ENCODE measurements around the gene METTL9. TPM values are rescaled to one million over a fixed set of nuclear protein-coding genes. Genes with fewer than 3 reads are reported as not detected.
A peak's percentile ranks its signal among the peaks of the same experiment; 100 is the strongest.
"Not testable (repeated sequence)": the region's sequence is repeated elsewhere in the genome, so short reads cannot be mapped to it uniquely, and the experiment has no call there.

Gene METTL9
- total RNA-seq, 4 donors from 2014 or later: 128 to 162 (median 140) TPM

- intact Hi-C loops (cut with DNase I; ENCODE audit: low total_unique reads): no loop called here
- peak in 1 of 2 donors; percentile 83 for DNase-seq (ENCODE audit: low spot score in 2 of 2)
- no peak for TF ChIP-seq CTCF (IDR thresholded peaks at IDR 0.05)
- WGBS, 2 donors: 86 to 94% methylated on average over 4 of the region's 4 CpGs
- H3K4me3 ChIP-seq (ENCODE audit: low read depth, poor library complexity, severe bottlenecking): no peak overlapping the region
Observed at GRCh38 chr16:21566891-21567414, 32.4 kb upstream of the METTL9 start.

- 95 to 96% methylated on average over 4 of the region's 4 CpGs for WGBS, 2 donors
- H3K4me3 ChIP-seq (ENCODE audit: low read depth, poor library complexity, severe bottlenecking); intact Hi-C loops (cut with DNase I; ENCODE audit: low total_unique reads): not testable (repeated sequence)
- DNase-seq (ENCODE audit: low spot score in 2 of 2): peak in 1 of 2 donors; percentile 78
Observed at GRCh38 chr16:21567496-21567895, 31.9 kb upstream of the METTL9 start.

GRCh38 chr16:21568502-21569189 is 30.7 kb upstream of the METTL9 start:
- peak in 1 of 2 donors; percentile 68 for DNase-seq (ENCODE audit: low spot score in 2 of 2)

GRCh38 chr16:21570676-21571017 is 28.7 kb upstream of the METTL9 start:
- no peak for TF ChIP-seq POLR2A (IDR thresholded peaks at IDR 0.05)
- no peak for TF ChIP-seq CTCF (IDR thresholded peaks at IDR 0.05)
- DNase-seq (ENCODE audit: low spot score in 2 of 2): no peak
- WGBS, 2 donors: 84 to 93% methylated on average over 4 of the region's 4 CpGs
- intact Hi-C loops (cut with DNase I; ENCODE audit: low total_unique reads): no loop called here
- H3K4me3 ChIP-seq (ENCODE audit: low read depth, poor library complexity, severe bottlenecking): no peak overlapping the region

More at GRCh38 chr16:21568502-21569189, 30.7 kb upstream of the METTL9 start:
- no peak for TF ChIP-seq CTCF (IDR thresholded peaks at IDR 0.05)
- no peak overlapping the region for H3K4me3 ChIP-seq (ENCODE audit: low read depth, poor library complexity, severe bottlenecking)
- WGBS, 2 donors: 66 to 71% methylated on average over 6 of the region's 6 CpGs
- intact Hi-C loops (cut with DNase I; ENCODE audit: low total_unique reads): no loop called here

- H3K4me3 ChIP-seq (ENCODE audit: low read depth, poor library complexity, severe bottlenecking); intact Hi-C loops (cut with DNase I; ENCODE audit: low total_unique reads); DNase-seq (ENCODE audit: low spot score in 2 of 2): not testable (repeated sequence)
- 93 to 95% methylated on average over 9 of the region's 9 CpGs for WGBS, 2 donors
Observed at GRCh38 chr16:21573506-21573905, 25.9 kb upstream of the METTL9 start.

- WGBS, 2 donors: 77 to 78% methylated on average over 4 of the region's 4 CpGs
- TF ChIP-seq POLR2A (IDR thresholded peaks at IDR 0.05) (no peak), CTCF (IDR thresholded peaks at IDR 0.05) (no peak)
- H3K4me3 ChIP-seq (ENCODE audit: low read depth, poor library complexity, severe bottlenecking): no peak overlapping the region
- intact Hi-C loops (cut with DNase I; ENCODE audit: low total_unique reads): no loop called here
- DNase-seq (ENCODE audit: low spot score in 2 of 2): no peak
Observed at GRCh38 chr16:21574372-21574771, 25.0 kb upstream of the METTL9 start.

- H3K4me3 ChIP-seq (ENCODE audit: low read depth, poor library complexity, severe bottlenecking); intact Hi-C loops (cut with DNase I; ENCODE audit: low total_unique reads); DNase-seq (ENCODE audit: low spot score in 2 of 2): not testable (repeated sequence)
- 91% methylated on average over 2 of the region's 2 CpGs for WGBS, 2 donors
Observed at GRCh38 chr16:21576323-21576722, 23.1 kb upstream of the METTL9 start.

GRCh38 chr16:21577487-21577886 is 21.9 kb upstream of the METTL9 start:
- WGBS, 2 donors: 56 to 83% methylated on average over 2 of the region's 2 CpGs
- intact Hi-C loops (cut with DNase I; ENCODE audit: low total_unique reads); H3K4me3 ChIP-seq (ENCODE audit: low read depth, poor library complexity, severe bottlenecking); DNase-seq (ENCODE audit: low spot score in 2 of 2): not testable (repeated sequence)

GRCh38 chr16:21578311-21578710 is 21.1 kb upstream of the METTL9 start:
- DNase-seq (ENCODE audit: low spot score in 2 of 2); intact Hi-C loops (cut with DNase I; ENCODE audit: low total_unique reads); H3K4me3 ChIP-seq (ENCODE audit: low read depth, poor library complexity, severe bottlenecking): not testable (repeated sequence)
- 87 to 92% methylated on average over 5 of the region's 5 CpGs for WGBS, 2 donors

- not testable (repeated sequence) for DNase-seq (ENCODE audit: low spot score in 2 of 2); H3K4me3 ChIP-seq (ENCODE audit: low read depth, poor library complexity, severe bottlenecking)
- WGBS, 2 donors: 91 to 92% methylated on average over 6 of the region's 6 CpGs
- intact Hi-C loops (cut with DNase I; ENCODE audit: low total_unique reads): loop anchor here (5.0 kb wide), 2 partner anchors 62 to 127 kb away; no protein-coding TSS in a partner anchor
Observed at GRCh38 chr16:21580131-21580530, 19.2 kb upstream of the METTL9 start.
